OCI-LY7 (cell line): ENCODE data around the gene CDH2.

ENCODE experiments used
- EZH2phosphoT487 ChIP-seq: fragments of 200-600 bp; sonication (generic); IDR thresholded peaks from 2 replicates; pipeline ENCODE4 v1.6.1; 2018; ENCODE audit warnings: low read depth, borderline replicate concordance, mild to moderate bottlenecking, mixed run types, antibody characterized with exemption, low read length, moderate library complexity, mixed read lengths
- TF ChIP-seq, protein P1 (sequence below): fragments of 200-600 bp; sonication (generic); conservative IDR thresholded peaks from 2 replicates; pipeline ENCODE4 v1.5.1; 2014; ENCODE audit warnings: mild to moderate bottlenecking, antibody characterized with exemption, low read length, moderate library complexity, mixed read lengths

GRCh38 chr18:28112056-28112470 is 64.9 kb downstream of the CDH2 start:
- TF ChIP-seq, protein P1, sequence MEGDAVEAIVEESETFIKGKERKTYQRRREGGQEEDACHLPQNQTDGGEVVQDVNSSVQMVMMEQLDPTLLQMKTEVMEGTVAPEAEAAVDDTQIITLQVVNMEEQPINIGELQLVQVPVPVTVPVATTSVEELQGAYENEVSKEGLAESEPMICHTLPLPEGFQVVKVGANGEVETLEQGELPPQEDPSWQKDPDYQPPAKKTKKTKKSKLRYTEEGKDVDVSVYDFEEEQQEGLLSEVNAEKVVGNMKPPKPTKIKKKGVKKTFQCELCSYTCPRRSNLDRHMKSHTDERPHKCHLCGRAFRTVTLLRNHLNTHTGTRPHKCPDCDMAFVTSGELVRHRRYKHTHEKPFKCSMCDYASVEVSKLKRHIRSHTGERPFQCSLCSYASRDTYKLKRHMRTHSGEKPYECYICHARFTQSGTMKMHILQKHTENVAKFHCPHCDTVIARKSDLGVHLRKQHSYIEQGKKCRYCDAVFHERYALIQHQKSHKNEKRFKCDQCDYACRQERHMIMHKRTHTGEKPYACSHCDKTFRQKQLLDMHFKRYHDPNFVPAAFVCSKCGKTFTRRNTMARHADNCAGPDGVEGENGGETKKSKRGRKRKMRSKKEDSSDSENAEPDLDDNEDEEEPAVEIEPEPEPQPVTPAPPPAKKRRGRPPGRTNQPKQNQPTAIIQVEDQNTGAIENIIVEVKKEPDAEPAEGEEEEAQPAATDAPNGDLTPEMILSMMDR, result no peak
- TF ChIP-seq EZH2phosphoT487, result no peak
